Right renal cortex interstitium (tissue), 3 donors: Measurements from ENCODE around the gene STK26. TPM values are rescaled to one million over a fixed set of nuclear protein-coding genes. Genes with fewer than 3 reads are reported as not detected.
"Not testable (repeated sequence)": the region's sequence is repeated elsewhere in the genome, so short reads cannot be mapped to it uniquely, and the experiment has no call there.

Experiments used
- DNase-seq, 3 donors: peaks; one replicate each; pipeline ENCODE4 v3.0.0-alpha.2; 2013; ENCODE audit warnings: low read depth in 3 of 3, low spot score in 2 of 3
- polyA plus RNA-seq, 3 donors: library from polyadenylated mRNA; unstranded; fragments of 120-200 nt; gene quantifications; one replicate each; pipeline ENCODE4 v1.2.1, GENCODE V29; 2013; ENCODE audit not compliant: insufficient read length in 3 of 3

STK26 gene
- polyA plus RNA-seq, 3 donors = 9.3 to 10.8 (median 9.5) TPM

DNA sequence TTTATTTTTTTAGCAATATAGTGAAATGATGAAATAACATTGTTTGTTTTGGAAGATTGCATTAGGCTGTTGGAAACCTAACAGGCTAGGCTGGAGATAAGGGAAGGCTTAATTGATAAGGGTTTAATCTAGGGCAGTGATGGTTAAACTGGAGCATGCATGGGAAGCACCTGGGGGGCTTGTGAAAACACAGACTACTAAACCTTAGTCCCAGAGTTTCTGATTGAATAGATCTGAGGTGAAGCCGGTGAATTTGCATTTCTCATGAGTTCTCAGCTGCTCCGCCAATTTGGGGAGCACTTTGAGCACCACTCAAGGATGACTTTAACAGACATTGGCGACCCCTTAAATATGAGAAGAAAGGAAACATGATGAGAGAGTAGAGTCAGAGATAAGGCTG lies 11.5 kb downstream of the STK26 start:
- DNase-seq = no peak

DNA sequence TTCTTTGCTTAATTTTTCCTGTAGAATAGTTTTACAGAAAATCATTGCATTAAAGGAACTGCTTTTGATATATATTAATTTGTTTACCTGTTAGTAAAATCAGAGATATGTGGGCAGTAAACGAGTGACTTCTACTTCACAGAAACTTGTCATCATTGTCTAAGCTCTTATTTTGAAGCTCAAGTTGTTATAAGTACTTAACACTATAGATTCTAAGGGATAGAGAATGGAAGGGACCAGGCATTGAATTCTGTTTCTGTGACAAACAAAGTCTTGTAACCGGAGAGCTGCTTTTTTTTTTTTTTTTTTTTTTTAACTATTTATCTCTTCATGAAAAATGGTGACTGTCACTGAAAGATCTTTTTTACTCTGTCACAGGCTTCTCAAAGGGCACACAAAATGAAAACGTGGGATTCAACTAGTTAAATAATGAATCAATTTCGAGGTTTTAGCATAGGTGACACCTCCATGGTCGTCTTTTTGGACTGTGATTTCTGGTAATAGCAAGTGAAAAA lies 14.4 kb downstream of the STK26 start:
- DNase-seq = no peak

DNA sequence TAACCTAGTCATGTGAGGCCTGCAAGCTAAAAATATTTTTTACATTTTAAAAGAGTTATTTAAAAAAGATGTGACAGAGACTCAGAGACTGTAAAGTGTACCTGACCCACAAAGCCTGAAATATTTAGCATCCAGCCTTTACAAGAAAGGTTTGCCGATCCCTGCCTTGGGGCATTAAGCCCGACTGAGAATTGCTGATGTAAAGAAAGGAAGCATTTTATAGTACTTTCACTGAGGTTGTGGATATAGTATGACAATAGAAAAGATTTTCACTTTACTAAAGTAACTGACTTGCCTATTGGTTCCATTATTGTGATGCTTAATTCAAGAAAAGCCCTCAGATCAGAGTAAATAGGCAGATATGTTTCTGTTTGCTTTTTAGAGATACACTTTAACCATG lies 17.0 kb downstream of the STK26 start:
- no peak for DNase-seq

DNA sequence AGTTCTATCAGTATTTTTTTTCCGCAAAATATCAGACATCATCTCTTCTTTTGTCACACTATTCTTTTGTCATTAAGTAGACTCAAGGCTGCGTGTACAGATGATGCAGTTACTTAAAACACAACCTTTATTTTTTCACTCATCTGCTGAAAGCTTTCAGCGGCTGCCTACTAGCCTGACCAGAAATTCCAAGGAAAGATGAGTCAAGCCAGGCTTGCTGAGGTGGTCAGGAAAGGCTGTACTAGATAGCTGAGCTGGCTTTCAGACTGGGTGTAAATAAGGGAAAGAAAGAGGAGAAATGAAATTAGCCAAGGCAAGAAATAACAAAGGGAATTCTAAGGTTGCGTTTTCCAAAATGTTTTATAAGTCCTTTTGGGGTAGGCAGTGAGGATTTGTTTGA lies 17.9 kb downstream of the STK26 start:
- no peak for DNase-seq

DNA sequence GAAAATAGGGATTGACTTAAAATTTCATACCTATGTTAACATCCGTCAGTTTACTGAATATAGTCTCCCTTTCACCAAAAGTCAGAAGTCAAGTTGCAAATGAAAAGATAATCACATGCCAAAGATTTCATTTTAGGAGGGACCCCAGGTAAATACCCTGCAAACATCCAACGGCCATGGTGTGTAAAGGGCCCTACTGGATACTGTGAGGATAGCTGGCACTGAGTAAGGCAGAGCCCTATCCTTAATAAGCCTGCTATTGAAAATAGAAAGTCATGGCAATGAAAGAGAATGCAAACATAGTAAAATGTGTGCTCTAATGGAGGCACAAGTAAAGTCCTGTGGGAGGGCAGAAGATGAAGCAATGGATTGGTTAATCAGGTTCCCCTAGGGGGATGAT lies 20.9 kb downstream of the STK26 start:
- no peak for DNase-seq

DNA sequence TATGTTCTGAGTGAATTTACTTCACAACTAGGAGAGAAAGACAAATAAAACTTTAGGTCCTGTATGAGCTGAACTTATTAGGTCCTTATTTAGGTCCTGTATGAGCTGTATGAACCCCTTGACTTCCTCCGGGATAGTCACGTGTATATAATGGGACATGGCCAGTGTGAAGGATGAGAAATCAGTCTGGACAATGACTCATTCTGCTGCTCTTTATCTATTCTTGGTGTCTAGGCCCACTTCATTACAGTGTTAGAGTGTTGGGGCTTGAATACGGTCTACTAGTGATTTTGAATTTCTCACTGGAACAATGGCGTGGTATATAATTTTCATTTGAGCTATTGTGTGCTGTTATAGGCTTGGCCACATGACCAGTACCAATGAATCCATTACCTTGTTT lies 21.9 kb downstream of the STK26 start:
- DNase-seq = no peak

DNA sequence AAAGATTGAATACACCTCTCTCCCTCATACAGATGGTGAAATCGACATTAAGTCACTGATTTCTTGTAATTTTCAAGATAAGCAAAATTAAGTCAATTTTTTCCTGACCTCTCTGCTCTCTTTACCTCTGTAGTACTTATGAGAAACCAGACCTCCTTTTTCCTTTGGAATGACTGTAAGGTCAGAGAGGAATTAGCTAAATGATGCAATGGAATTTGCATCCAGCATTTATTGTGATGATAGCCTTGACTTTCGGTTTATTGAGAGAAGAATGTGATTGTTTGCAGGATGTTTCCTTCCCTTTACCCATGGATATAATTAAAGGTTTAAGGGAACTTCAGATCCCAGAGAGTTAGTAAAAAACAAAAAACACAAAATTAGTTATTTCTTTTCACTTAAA lies 22.4 kb downstream of the STK26 start:
- no peak for DNase-seq

DNA sequence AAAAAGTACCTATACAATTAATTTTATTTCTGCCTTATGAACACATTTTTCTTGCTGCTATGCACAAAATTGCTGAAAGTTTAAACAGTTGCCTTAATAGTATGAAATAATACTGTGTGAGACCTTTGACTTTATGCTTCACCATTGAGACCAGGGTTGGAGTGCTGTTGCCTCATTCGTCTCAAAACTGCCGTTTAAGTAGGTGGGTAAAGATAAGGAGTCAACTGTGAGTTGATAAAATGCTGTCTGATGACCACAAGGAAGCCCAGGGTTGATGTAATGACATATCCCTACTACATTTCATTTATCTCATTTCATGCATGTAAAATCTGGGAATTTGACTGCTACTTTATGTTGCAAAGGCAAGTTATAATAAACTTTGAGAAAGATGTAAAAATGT lies 23.4 kb downstream of the STK26 start:
- DNase-seq = no peak

DNA sequence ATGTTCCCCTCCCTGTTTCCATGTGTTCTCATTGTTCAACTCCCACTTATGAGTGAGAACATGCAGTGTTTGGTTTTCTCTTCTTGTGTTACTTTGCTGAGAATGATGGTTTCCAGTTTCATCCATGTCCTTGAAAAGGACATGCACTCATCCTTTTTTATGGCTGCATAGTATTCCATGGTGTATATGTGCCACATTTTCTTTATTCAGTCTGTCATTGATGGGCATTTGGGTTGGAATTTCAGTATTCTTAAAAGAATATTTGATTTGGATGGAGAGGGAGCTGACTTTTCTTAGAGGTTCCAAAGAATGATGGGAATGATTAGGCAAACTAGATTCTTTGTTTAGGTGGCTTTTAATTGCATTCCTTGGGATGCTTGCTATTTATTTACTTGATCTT lies 28.7 kb downstream of the STK26 start:
- DNase-seq = not testable (repeated sequence)

DNA sequence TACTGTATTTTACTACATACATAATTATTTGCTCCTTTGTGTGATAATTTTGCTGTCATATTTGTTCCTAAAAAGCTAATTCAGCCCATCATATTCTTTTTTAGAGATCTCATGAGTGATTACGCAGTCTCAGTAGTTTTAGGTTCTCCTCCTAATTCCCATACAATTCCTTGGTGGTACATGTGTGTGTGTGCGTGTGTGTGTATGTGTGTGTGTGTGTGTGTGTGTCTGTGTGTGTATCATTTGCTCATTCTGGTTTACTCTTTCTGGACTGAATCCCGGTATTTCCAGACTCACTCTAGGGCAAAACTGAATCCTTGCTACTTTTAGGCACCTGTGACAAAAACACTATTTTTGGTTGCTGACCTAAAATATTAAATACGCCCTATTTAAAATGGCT lies 34.9 kb downstream of the STK26 start:
- no peak for DNase-seq

DNA sequence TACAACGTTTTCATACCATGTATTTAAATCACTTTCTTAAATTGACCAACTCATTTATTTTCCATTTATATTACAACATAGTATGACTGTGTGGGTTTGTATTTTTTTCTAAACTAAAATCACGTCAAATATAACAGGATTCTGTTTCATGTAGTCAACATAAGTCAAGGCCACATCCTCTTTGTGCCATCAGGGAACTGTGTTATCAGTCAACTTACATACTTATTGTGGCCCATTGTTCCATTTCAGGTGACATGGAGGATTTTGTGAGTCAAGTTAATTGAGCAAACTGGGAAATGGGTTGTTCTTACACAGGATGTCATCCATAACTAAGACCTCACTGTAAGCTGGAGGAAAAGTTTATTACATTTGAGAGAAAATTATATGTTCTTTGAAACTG lies 35.9 kb downstream of the STK26 start:
- no peak for DNase-seq

DNA sequence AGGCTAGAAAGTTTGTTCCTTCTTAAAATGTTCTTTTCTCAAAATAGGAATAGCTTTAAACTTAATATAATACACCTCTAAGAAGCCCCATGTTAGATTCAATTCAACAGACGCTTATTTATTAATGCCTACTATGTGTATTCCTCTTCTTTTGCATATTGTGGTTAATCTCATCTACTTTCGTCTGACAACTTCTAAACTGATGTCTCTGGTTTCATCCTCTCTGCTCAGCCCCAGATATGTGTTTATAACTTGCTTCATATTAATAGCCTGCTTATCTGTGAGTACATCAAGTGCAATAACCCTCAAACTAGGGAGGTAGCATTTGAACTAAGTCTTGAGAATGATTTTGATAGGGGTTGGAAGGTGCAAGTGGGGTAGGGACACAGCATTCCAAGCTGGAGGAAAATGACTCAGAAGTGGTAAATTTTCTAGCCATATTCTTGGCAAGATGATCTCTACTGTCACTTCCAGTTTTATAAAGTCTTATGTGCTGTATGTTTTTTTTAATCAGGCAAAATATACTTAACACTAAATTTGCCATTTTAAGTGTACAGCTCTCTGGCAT lies 37.0 kb downstream of the STK26 start:
- DNase-seq = no peak

DNA sequence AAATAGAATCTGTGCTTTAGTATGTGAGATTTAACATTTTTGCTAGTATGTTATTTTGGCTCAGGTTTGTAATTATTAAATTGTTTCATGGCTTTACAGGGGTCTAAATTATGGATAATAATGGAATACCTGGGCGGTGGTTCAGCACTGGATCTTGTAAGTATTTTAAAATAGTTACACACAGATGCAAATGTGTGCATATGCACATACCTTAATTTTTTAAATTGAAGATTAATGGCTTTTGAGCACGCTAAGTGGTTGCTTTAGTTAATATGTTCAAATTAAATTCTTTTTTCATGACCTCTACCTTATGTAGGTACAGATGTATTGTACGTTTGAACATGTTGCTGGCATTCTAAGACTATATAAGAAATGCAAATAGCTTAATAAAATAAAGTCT lies 40.2 kb downstream of the STK26 start:
- DNase-seq = no peak

DNA sequence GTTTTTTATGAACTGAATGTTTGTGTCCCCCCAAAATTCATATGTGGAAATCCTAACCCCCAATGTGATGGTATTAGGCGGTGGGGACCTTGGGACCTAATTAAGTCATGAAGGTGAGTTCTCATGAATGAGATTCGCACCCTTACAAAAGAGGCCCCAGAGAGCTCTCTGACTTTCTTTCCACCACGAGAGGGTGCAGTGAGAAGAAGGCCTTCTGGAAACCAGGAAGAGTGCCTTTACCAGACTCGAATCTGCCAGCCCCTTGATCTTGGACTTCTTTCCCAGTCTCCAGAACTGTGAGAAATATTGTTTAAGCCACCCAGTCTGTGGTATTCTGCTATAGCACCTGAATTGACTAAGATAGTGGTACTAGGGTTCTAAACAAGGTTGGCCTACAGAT lies 40.8 kb downstream of the STK26 start:
- DNase-seq = no peak

DNA sequence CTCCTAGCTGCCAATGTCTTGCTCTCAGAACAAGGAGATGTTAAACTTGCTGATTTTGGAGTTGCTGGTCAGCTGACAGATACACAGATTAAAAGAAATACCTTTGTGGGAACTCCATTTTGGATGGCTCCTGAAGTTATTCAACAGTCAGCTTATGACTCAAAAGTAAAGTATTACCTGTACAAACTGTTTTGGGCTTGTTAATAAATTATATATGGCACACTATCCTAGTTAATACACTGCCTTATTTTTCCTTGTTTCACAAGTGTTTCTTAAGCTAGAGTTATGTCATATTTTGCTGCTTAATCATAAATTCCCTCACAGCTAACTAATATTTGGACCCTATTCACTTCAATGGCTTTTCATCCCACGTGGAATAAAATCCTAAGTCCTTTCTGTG lies 45.3 kb downstream of the STK26 start:
- no peak for DNase-seq

DNA sequence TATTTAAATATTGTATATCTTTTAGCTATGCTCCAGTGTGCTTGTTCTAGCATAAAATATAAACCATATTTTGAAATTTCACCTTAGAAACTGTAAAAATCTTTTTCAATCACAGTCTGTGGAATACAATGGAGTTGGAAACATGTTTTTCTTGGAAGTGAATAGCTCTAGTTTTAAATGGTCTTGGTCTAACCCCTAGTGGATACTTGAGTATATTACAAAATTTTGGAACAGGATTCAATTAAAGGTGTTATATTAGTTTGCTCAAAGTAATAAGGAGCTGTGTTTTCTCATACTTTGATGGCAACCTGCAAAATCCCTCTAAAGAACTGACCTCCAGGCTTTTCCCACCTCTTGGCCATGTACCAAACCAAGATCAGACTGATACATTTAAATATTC lies 48.2 kb downstream of the STK26 start:
- no peak for DNase-seq

DNA sequence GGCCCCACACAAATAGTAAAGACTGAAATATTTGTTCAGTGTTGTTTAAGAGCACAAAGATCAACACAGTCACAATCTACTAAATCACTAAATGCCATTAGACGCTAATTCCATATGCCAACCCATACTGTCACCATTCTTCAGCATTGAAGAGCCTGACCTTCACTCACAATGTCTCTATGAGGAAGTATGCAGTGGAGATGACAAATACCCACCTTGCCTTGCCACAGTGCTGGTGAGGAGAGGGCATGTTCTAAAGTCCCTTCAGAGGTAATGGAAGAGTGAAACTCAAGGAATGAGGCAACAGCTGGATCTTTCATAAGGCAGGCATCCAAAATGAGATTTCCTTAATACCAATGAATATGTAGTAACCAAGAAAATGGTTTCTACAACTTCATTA lies 54.3 kb downstream of the STK26 start:
- no peak for DNase-seq

DNA sequence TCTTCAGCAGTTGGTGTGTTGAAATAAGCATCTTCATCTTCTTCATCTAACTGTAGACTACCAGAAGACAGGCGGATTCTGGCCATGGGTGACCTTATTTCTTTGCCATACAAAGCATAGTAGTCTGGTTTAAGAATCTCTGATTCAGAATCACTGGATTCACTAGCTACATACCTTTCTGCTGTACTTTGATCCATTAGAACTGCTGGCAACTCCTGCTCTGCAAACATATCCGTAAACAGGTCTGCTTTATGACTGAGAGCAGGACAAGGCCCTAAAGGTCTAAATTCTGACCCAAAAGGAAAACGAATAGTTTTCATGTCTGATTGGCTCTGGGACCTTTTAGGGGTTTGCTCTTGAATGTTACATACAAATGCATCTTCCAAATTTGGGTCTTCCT lies 54.8 kb downstream of the STK26 start:
- no peak for DNase-seq

DNA sequence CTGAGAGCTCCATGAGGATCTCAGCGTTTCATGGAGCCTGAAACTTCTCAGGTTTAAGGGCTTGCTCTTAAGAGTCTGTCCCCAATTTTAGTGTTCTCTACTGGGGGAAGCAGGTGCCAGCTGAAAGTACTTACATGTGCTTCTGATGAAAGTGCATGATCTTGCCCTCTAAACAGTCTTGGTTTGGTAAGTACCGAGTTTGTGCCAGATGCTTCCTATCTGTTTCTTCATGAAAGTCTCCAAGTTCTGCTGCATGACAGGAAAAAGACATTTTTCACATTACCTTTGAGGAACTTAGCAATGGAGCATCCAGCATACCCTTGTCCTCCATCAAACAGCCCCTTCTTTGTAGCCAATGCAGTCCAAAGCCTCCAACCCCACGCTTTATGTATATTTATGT lies 62.7 kb downstream of the STK26 start:
- DNase-seq = no peak

DNA sequence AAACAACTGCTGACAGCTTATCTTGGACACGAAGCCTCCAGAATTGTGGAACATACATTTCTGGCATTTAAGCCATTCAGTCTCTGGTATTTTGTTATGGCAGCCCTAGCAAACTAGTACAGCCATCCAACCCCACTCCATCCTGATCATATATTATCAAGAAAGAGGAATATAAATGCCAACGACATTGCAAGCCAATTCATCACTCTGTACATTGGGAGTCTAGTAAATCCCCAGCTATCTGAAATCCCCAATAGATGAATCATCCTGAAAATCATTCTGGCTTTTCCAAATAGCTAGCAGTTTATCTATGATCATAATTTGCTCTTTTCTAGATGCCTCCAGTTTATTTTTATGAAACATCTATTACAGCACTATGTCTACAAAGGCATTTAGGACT lies 63.6 kb downstream of the STK26 start:
- no peak for DNase-seq

DNA sequence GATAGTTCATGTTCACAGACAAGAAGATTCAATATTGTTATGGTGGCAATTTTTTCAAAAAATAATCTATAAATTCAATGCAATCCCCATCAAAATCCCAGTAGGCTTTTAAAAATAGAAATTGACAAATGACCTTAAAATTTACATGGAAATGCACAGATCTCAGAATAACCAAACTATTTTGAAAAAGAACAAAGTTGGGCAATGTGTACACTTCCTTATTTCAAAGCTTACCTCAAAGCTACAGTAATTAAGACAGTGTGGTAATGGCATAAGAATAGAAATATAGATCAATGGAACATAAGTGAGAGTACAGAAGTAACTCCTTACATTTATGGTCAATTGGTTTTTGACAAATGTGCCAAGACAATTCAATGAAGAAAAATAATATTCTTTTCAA lies 65.8 kb downstream of the STK26 start:
- no peak for DNase-seq

DNA sequence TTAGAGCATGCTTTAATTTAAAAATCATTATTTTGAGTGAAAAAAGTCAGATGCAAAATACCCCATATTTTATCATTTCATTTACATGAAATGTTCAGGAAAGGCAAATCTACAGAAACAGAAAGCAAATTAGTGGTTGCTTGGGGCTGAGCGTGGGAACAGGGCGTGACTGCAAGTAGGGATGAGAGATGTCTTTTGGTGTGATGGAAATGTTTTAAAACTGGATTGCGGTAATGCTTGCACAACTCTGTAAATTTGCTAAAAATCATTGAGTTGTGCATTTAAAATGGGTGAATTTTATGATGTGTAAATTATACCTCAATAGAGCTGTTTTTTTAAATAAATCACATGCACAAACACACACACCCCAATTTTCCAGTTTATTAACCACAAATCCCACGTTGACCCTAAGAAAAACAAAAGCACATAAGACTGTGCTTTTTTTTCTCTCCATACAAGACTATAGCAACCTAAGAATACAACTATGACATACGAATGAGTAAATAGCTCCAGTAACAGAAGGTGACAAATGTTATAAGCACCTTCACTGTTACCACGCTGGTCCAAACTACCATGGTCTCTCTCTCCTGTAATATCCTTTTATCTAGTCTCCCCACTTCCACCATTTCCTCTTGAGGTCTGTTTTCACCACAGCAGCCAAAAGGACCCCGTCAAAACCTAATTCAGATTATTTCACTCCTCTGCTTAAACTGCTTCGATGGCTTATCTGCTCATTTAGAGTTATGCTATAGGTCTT lies 67.5 kb downstream of the STK26 start:
- DNase-seq = no peak
